Non-pigmented ciliary epithelial cell (primary cell): ENCODE data around the gene PRKCE.

ENCODE experiments used
- DNase-seq: peaks from one replicate; pipeline ENCODE4 v3.0.0-alpha.2; 2010; ENCODE audit warnings: low read depth

The PRKCE gene

DNA sequence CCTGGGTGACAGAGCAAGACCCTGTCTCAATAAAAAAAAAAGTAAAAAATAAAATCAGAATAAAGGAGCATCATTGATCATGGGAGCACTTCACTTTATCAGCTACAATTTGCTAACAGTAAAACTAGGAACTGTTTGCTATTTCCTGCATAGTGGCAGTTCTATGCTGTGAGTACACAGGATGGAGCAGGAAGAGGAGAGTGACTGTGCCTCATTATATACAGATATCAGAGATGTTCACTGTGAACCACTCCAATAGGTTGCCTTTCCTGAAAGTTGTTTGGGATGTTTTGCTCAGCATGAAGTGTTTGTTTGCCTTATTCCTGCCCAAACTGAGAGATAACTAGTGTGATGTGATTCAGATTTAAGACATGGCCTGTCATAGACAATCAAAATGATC lies 494.4 kb downstream of the PRKCE start:
- no peak for DNase-seq

DNA sequence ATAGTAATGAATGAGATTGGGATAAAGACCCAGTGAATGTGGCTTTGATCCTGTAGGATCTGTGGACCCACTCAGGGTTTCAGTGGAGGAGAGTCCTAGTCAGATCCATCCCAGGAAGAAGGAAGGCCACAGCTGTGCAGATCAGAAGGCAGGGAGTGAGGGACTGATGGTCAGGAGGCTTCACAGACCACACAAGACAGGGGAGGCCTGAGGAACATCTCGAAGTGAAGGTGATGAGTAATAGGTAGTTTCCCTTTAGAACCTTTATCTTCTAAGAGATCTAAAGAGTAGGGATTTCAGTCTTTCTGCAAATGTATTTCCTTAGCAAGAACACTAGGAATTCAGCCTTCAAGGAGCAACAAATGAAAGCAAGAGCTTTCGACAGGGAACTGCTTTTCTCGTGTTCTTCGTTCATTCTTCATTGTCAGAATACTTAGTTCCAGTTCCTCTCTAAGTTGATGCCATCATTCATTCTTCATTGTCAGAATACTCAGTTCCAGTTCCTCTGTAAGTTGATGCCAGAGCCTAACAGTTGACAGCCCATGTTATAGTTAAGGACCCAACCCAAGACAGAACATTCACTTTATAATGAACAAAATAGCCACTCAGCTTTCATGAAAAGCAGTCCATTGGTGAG lies 495.5 kb downstream of the PRKCE start:
- DNase-seq = no peak

DNA sequence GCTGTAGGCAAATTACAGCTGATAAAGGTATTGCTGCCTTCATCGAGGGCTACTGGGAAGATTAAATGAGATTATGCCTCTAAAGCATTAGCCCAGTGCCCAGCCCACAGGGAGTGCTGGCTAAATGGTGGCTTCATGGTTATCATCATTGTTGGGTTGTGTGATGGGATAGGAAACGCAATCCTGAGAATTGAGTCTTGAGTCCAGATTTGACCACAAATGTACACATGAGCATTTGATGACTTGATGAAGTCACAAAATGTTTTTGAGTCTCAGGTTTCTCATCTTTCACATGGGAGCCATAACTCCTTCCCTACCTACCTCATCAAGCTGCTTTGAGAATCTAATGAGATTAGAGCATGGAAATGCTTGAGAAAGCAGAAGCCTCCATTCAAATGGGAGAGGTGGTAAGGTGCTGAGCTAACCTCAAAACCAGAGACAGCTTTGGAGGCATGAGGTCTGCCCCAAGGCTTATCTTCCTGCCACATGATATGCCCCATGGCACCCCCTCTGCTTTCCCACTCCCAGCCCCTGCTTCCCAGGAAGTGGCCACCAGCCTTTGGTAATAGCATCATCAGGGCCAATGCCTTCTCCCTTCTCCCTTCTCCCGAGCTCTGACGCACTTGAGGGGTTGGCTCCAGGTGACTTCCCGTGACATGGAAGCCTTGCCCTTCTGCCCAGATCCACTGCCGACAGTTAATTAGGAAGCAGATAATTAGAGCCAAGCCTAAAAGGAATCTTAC lies 496.3 kb downstream of the PRKCE start:
- no peak for DNase-seq

DNA sequence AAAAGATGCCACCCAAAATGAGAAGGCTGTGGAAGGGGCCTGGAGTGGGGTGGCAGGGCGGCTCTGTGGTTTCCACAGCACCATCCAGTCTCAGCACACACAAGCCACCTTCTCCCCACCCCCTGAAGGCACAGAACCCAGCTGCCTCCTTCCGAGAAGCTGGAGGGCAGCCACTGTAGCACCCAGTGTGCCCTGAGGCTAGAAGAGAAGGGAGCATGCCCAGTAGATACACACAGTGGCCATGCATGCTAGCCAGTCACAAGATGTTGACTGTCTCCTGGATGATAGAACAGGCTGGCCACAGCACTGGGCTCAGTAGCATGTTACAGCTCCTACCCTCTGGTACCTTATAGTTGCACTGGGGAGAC lies 496.9 kb downstream of the PRKCE start:
- no peak for DNase-seq

DNA sequence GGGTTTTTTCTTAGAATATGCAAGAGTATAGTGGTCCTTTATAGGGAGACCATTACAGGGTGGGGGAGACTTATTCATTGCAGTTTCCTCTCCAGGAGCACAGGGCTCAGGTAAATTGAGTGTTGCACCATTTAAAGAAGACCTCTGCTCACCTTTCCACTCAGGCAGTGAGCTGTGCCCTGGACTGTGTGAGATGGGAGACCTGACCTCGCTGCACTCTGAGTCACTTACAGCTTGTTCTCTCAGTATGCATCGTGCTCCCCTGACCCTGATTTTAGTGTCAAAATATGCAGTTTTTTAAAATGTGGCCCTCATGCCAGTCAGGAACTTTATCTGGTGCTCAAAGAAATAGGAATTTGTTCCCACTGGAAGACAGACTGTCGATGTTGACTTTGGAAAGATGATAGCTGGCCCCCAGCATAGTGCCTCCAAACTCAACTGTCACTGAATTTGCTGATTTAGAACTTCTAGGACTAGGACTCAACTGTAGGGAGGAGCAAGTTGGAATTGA lies 499.0 kb downstream of the PRKCE start:
- DNase-seq = no peak

DNA sequence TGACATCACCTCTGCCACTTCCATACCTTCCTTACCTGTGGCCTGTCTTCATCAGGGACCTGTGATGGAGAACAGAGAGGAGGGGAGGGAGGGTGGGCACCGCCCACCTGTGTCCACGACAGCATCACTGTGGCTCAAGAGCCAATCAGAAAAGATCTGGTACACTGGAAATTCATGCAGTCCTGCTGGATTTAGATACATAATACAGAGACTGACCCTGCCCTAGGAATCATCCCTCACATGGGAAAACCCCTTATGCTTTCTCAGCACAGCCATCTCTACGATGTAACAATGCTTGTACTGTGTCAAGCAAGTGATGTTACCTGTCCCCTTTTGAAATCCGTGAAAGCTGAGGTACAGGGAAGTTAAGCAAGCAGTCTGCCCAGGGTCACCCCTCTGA lies 500.1 kb downstream of the PRKCE start:
- DNase-seq = no peak

DNA sequence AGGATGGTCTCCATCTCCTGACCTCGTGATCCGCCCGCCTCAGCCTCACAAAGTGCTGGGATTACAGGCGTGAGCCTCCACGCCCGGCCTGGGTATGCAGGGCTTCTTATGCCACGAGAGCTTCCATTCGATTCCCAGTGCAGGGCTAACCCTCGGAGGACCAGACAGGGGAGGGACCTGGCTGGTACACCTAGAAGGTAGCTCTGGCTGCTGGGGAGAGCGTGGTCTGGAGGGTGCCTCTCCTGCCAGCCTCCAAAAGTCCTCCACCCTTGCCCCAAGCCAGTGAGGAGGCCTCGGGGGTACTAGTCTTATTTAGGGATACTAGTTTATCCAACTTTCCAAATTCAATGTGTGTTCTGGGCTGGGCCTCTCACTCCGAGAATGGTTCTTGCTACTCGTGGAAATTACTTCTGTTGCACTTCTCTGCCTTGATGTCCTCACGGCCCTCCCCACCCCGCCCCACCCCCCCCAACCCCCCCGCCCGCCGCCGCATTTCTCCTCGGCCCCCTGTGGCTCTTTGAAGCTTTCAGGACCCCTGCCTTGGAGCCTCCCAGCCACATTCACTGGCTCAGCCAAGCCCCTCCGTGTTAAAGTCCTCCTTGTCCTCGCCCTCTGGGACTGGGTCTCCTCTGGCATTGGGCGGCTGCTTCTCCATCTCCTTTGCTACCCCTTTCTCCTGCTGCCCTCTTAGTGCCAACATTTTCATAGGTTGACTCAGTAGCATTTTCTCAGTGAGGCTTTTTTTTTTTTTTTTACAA lies 502.7 kb downstream of the PRKCE start:
- DNase-seq = no peak

DNA sequence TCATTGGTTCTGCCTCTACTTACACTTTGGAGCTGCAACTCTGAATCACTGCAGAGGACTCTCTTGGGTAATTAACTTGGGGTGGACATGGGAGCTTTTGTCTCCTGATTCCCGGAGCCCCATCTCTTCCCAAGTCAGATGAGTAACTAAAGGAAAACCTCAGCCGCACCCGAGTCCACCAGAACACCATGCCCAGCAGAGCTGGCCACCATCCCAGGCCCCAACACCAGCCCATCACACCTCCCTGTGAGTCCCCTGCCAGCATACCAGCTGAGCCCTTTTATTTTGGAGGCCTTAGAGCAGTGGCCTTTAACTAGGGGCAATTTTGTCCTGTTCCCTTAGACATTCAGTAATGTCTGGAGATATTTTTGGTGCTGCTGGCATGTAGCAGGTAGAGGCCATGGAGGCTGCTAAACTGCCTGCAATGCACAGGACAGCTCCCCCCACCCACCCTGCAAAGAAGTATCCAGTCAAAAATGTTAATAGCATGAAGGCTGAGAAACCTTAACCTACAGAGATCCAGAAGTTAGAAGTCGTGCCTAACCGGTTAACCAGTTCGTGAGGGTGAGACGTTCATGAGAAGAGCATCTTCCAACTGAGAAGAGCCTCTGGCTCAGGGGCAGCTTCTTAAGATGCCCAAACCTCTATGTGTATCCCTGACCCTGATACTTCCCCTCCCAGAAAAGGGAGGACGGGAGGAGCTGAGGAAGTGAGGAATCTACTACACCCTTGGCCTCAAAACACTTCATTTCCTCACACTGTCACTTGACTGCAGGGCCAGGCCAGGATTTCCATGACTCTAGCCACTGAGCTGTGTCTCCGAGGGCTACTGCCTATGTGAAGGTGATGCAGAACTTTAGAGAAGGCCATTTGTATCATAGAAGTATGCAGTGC lies 505.8 kb downstream of the PRKCE start:
- DNase-seq = no peak

DNA sequence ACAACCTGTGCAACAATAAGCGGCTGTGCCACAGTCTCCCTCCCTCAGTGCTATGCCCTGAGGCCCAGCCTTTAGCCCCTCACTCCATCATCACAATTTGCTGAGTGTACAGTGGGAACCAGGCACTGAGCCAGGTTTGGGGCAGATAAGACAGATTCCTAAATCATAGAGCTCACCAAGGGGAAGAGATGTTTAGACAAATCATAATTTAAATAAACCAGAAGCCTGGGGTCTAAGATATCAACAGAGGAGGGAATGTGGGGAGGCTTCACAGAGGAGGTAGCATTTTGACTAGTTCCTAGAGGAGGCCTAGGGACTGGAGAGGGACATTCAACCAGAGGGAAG lies 506.5 kb downstream of the PRKCE start:
- no peak for DNase-seq

DNA sequence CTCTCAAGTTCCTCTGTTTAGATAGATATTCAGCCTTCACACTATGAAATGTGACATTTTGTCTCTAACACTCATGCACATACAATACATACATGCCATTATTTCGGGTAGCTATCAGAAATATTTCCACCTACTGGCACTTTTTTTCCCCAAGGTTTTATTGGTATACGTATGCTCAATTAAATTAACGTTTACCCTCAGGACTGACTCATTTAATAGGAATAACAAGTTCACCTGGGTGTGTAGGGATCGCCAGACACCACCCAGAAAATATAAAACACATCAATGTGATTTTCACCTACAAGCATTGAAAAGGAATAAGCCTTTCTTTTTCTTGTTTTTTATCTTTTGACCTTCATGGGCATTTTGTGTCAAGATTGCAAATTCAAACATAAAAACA lies 507.2 kb downstream of the PRKCE start:
- no peak for DNase-seq

DNA sequence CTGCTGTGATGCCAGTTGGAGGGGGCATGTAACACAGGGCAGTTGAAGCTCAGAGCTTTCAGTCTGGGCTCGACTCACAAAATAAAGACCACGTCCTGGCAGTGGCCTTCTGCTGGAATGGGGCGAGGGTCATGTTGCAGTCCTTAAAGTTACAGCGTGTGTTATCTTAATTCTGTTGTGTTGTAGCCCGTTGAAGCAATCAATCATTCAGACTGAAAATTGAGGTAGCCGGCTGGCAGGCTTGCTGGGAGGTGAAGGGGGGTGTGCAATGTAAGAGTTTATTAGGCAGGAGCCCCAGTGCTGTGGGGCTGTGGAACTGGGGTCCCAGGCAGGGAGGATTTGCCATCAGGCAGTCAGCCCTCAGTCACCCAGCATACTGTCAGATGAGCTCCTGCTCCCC lies 508.9 kb downstream of the PRKCE start:
- no peak for DNase-seq

DNA sequence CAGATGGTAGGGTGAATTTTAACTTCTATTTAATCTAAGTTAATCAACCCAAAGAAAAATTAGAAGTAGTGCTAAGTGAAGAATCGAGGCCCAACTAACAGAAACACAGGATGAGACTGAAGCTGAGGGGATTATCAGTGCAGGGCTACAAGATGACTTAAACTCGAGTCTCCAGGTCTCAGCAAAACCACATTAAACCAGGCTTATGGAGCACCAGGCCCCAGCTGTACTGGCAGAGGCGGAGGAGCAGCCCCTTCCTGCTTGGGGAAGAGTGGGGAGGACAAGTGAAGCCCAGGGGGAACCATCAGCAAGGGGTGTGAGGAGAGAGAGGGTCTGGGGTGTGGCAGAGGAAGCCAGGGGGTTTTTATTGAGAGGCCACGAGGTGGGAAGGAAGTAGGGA lies 509.8 kb downstream of the PRKCE start:
- no peak for DNase-seq

DNA sequence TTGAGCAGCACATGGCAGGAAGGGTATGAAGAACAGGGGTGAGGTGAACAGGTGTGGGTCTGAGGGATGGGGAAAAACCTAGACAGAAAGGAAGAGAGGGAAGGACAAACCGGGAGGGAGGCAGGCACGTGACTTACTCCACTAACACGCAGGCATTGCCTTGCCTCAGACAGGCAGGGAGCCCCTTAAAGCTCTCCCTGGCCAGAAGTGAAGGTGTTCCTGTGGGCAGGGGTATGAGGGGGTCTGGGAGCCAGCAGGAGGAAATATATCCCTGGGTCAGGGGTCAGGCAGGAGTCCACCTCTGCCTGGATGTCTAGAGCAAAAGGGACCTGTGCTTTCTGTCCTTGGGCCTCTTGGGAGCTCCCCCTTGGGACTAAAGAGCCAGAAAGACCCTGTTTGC lies 510.4 kb downstream of the PRKCE start:
- no peak for DNase-seq

DNA sequence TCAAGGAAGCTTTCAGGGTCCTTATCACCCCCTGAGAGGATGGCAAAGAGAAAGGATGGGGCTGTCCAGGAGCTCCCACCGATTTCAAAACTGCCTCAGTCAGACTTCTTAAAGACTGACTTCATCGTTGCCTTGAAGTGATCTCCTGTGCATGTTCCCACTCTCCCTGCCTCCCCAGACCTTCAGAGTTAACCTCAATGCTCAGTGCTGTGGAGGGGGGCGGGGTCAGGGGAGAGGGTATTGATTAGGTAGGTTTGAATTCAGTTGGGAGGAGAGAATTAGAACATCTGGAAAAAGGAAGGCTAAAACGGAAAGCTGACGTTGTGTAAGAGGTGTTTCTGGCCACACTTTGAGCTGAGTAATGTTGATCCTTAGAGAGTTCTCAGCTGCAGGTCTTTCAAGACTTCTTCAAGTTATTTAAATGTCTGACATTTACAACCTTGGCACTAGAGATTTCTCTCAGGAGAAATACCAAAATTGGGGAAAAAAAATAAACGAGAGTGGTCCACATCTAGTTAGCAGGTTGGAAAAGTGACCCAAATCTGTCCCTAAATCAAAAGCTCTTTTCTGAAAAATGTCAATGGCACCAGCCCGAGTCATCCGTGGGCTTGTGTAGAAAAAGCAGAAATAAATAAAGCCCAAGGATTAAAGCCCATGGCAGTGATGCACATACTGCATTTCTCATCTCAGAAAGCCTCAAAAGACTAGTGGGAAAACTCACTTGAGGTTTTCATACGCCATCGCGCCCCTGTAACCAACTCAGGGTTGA lies 511.0 kb downstream of the PRKCE start:
- DNase-seq = no peak

DNA sequence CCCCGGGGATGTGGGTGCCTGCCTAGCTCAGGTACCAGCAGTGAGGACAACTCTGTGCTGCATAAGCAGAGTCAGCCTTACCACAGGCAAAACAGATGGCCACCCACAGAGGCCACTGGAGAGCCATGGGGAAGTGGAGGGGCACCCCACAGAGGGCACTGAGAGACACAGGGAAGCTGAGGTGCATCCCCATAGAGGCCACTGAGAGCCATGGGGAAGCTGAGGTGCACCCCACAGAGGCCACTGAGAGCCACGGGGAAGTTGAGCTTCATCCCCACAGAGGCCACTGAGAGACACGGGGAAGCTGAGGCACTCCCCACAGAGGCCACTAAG lies 511.6 kb downstream of the PRKCE start:
- DNase-seq = no peak

DNA sequence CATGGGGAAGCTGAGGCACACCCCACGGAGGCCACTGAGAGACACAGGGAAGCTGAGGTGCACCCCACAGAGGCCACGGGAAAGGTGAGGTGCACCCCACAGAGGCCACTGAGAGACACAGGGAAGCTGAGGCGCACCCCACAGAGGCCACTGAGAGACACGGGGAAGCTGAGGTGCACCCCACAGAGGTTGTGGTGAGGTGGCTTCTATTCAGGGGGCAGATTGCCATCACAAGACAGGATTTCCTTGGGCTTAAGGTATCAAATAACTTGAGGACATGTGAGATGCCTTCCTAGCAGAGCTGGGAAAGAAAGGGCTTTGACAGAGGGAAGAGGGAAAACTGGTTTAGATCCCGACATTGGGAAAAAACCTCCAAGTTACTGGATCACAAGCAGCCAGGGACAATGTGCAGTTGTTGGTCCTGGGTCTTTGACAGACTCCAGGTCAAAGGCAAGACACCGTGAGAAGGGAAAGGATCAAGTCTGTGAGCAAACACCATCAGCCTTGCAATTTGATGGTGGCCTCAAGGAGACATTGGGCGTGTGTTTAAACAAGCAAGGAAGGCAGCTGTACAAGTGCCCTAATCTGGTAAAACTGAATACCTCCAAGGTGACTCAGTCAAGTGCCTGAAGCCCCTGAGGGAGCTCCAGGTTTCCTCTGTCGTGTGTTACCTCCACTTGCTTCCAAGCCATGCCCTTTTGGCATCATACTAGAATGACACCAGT lies 512.5 kb downstream of the PRKCE start:
- no peak for DNase-seq

DNA sequence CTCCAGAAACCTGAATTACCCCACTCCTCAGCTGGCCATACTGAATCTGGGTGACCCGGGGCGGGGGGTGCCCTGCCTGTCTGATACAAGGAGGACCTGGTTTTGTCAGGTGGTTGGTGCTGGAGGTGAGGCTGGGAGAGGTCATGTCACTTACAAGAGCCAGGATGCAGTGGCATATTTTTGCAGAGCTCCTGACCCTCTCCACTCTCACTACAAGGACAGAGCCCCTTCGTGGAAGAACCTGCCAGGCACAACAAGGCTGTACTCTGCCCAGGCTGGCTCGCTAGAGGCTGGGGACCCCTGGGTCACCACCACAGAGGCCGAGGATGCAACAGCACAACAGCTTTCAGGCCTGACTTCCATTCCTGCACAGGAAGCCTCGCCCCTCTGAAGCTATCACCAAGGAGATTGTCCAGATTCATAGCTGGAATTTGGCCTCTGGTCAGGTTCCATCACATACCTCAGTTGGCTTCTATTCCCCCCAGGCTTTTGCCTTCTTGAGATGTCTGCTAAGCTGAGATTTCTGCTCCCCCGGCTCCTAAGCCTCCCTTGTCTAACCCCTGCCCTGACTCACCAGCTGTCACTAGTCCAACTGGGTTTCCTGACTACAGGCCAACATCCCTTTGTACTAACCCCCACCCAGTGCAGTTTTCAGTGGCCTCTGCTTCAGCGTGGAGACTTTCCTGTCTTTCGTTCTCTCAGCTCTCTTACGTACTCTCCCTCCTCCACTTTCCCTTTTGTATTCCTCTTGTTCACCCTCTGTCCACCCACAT lies 513.2 kb downstream of the PRKCE start:
- peak; percentile 83 for DNase-seq

DNA sequence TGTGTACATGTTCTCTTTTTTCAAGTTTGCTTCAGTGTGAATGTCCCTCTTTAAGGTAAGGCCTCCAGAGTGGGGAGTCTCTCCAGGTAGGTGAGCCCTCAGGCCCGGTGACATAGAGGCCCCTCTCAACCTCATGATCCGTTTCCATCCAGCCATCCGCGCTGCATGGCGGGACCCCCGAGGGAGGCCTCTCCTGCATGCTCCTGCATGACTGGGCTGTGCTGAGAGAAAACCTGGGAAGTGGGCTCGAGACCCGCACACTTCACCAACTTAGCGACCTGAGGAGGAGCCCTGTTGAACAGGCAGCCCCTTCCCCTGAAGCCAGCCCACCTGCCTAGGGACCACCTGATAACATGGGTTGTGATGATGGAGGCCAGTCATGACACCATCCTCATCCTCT lies 514.4 kb downstream of the PRKCE start:
- DNase-seq = no peak

DNA sequence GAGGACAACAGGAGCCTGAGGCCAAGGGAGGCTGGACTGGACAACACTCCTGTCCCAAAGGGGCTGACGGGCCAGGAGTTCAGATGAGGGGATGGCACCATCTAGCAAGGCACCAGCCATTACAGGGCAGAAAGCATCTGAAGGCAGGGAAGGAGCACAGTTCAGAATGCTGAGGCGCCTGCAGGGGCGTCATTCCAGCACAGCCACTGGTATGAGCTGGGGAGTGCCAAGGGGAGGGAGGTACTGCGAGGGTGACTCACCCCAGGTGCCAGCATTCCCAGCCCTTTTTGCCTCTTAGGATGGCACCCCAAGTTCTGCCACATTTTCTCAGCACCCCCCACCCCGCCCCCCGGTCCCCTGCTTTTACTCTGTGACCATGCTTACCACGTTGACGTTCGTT lies 515.9 kb downstream of the PRKCE start:
- no peak for DNase-seq

DNA sequence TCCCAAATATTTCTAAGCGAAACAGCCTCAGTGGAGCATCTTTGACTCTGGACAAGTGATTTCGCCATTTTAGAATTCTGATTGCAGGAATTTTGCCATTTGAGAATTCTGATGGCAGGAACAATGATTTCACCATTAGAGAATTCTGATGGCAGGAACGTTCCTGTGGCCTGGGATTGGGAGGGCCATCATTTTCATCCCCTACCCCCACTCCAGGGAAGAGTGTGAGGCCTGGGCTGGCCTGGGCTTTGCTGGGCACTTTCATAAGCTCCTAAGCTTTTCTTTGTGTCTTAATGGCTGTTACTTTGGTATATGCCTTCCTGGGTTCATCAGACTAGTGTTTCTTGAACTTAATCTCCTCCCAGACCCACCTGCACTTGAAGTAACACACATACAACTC lies 516.4 kb downstream of the PRKCE start:
- no peak for DNase-seq
